AG04450 (cell line): ENCODE results near the gene PALLD. TPM values are rescaled to one million over a fixed set of nuclear protein-coding genes. Genes with fewer than 3 reads are reported as not detected.

Experiments used
- CTCF ChIA-PET: fragments of 300-600, 350-600 bp; formaldehyde crosslinking; extraction: SDS; loops from one replicate; lab custom pipeline; 2022; ENCODE audit warnings: antibody characterized with exemption, inconsistent platforms; lab: Charles Lee
- POLR2A ChIA-PET: fragments of 350-600 bp; formaldehyde crosslinking; extraction: SDS; loops from one replicate; lab custom pipeline; 2021; ENCODE audit warnings: antibody characterized with exemption, inconsistent platforms; lab: Yijun Ruan, JAX
- DNase-seq: peaks from one replicate; pipeline ENCODE4 v3.0.0-alpha.2; 2011; ENCODE audit warnings: low read depth, low spot score
- H3K27ac ChIP-seq: one replicate; pipeline ENCODE4 v1.5.1; 2012; ENCODE audit warnings: low read depth, low read length, control low read depth
- H3K27me3 ChIP-seq: one replicate; pipeline ENCODE4 v1.6.0; 2012; ENCODE audit warnings: low read length; ENCODE audit not compliant: control insufficient read depth, insufficient read depth
- H3K4me3 ChIP-seq: 2 replicates; pipeline ENCODE4 v1.5.1; 2011; ENCODE audit warnings: mild to moderate bottlenecking, low read depth, low read length, control low read depth
- H3K9me3 ChIP-seq: 2 replicates; pipeline ENCODE4 v1.5.1; 2012; ENCODE audit warnings: low read length; ENCODE audit not compliant: control insufficient read depth, insufficient read depth
- polyA plus RNA-seq: library from polyadenylated mRNA; depleted of rRNA; stranded (reverse); fragments of >200 nt; gene quantifications from 2 replicates; pipeline ENCODE4 v1.2.3, GENCODE V29; 2011
- TF ChIP-seq, protein P1 (sequence below): IDR thresholded peaks from 2 replicates; pipeline ENCODE4 v1.5.1; 2011; ENCODE audit warnings: low read depth, low read length, control low read depth, inconsistent platforms

PALLD gene
- polyA plus RNA-seq, 1 experiment: 159 TPM

DNA sequence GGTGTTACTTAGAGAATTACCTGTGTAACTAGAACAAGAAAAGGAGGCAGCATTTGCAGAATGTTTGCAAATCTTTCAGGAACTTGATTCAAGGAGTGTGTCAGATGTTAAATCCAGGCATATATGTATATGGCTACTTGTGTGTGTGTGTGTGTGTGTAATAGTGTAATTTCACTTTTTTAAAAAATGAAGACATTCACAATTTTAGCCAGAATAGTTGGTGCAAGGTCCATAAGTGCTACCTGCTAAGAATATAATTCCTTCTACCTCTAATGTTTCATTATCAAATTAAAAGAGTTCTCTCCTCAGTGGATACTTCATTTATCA is 158.0 kb downstream of the PALLD start:
- H3K27me3 ChIP-seq: no peaks in the 10 kb centered on the region
- DNase-seq: no peak
- H3K4me3 ChIP-seq: no peak overlapping the region
- CTCF ChIA-PET: no interaction called here
- no peaks in the 10 kb centered on the region for H3K9me3 ChIP-seq
- TF ChIP-seq, protein P1, sequence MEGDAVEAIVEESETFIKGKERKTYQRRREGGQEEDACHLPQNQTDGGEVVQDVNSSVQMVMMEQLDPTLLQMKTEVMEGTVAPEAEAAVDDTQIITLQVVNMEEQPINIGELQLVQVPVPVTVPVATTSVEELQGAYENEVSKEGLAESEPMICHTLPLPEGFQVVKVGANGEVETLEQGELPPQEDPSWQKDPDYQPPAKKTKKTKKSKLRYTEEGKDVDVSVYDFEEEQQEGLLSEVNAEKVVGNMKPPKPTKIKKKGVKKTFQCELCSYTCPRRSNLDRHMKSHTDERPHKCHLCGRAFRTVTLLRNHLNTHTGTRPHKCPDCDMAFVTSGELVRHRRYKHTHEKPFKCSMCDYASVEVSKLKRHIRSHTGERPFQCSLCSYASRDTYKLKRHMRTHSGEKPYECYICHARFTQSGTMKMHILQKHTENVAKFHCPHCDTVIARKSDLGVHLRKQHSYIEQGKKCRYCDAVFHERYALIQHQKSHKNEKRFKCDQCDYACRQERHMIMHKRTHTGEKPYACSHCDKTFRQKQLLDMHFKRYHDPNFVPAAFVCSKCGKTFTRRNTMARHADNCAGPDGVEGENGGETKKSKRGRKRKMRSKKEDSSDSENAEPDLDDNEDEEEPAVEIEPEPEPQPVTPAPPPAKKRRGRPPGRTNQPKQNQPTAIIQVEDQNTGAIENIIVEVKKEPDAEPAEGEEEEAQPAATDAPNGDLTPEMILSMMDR: no peak
- POLR2A ChIA-PET: no interaction called here
- no peak overlapping the region for H3K27ac ChIP-seq

- DNase-seq: no peak
- no peaks in the 10 kb centered on the region for H3K9me3 ChIP-seq
- TF ChIP-seq, protein P1: no peak
- H3K4me3 ChIP-seq: no peak overlapping the region
- POLR2A ChIA-PET: no interaction called here
- H3K27me3 ChIP-seq: no peaks in the 10 kb centered on the region
- no peak overlapping the region for H3K27ac ChIP-seq
- CTCF ChIA-PET: no interaction called here
These were observed 158.3 kb downstream of the PALLD start for GRCh38 chr4:168655182-168655581.

- CTCF ChIA-PET: interaction anchor here (0.6 to 1.4 kb wide), 2 partner anchors 70 to 160 kb away, joined by 3 read pairs; no protein-coding TSS in a partner anchor
- POLR2A ChIA-PET: interaction anchor here (0.7 to 1.4 kb wide), 5 partner anchors 10 to 354 kb away, joined by 3 to 10 read pairs (median 3); partner anchors contain the start of gene CBR4
- DNase-seq: peak; percentile 56
- Histone ChIP-seq H3K27me3 (no peaks in the 10 kb centered on the region), H3K9me3 (no peaks in the 10 kb centered on the region), H3K4me3 (no peak overlapping the region), H3K27ac (no peak overlapping the region)
- TF ChIP-seq, protein P1: no peak
These were observed 159.3 kb downstream of the PALLD start for GRCh38 chr4:168656055-168656660.

- POLR2A ChIA-PET: interaction anchor here (0.7 to 1.4 kb wide), 5 partner anchors 9 to 353 kb away, joined by 3 to 10 read pairs (median 3); partner anchors contain the start of gene CBR4
- no peak overlapping the region for H3K27ac ChIP-seq
These were observed 160.2 kb downstream of the PALLD start for GRCh38 chr4:168656946-168657473.

More at GRCh38 chr4:168656946-168657473, 160.2 kb downstream of the PALLD start:
- CTCF ChIA-PET: interaction anchor here (0.6 to 1.4 kb wide), 2 partner anchors 71 to 159 kb away, joined by 3 read pairs; no protein-coding TSS in a partner anchor
- Histone ChIP-seq H3K27me3 (no peaks in the 10 kb centered on the region), H3K9me3 (no peaks in the 10 kb centered on the region), H3K4me3 (no peak overlapping the region)
- TF ChIP-seq, protein P1: no peak
- DNase-seq: no peak
